Sigmoid colon (tissue), 4 donors: ENCODE data around the gene MPO.

ENCODE experiments used
- CTCF ChIP-seq, 4 experiments: fragments of 450-650 bp in 3 of 4; fragments of 200-600 bp in 1 of 4; IDR thresholded peaks; one replicate each; pipeline ENCODE4 v1.5.1; 2016 to 2019; ENCODE audit warnings: antibody characterized with exemption in 4 of 4, mild to moderate bottlenecking in 3 of 4, moderate library complexity in 2 of 4
- EP300 ChIP-seq, 4 donors: sonication (generic); formaldehyde crosslinking; IDR thresholded peaks; one replicate each; pipeline ENCODE4 v1.6.1; 2017; ENCODE audit warnings: antibody characterized with exemption in 4 of 4
- POLR2A ChIP-seq, 2 donors: fragments of 450-650 bp; IDR thresholded peaks; one replicate each; pipeline ENCODE4 v1.6.1; 2016; ENCODE audit warnings: antibody characterized with exemption in 2 of 2, mild to moderate bottlenecking in 2 of 2, moderate library complexity in 2 of 2
- POLR2AphosphoS5 ChIP-seq, 4 donors: sonication (generic); formaldehyde crosslinking; IDR thresholded peaks; one replicate each; pipeline ENCODE4 v1.6.1; 2017; ENCODE audit warnings: antibody characterized with exemption in 4 of 4

GRCh38 chr17:58283674-58284612, 3.2 kb upstream of the MPO start:
- TF ChIP-seq CTCF (IDR thresholded peaks at IDR 0.05) (no peak), POLR2AphosphoS5 (IDR thresholded peaks at IDR 0.05) (no peak), POLR2A (IDR thresholded peaks at IDR 0.05) (no peak), EP300 (IDR thresholded peaks at IDR 0.05) (no peak)
